Regular cardiac myocyte (primary cell): ENCODE data around the gene VARS1. TPM values are rescaled to one million over a fixed set of nuclear protein-coding genes. Genes with fewer than 3 reads are reported as not detected.

Experiments used
- total RNA-seq: library from RNA; depleted of rRNA; stranded (reverse); fragments of >200 nt; gene quantifications from 2 replicates; pipeline ENCODE4 v1.2.3, GENCODE V29; 2014

The VARS1 gene
- 32.4 and 91.3 TPM in 2 replicates for total RNA-seq

DNA sequence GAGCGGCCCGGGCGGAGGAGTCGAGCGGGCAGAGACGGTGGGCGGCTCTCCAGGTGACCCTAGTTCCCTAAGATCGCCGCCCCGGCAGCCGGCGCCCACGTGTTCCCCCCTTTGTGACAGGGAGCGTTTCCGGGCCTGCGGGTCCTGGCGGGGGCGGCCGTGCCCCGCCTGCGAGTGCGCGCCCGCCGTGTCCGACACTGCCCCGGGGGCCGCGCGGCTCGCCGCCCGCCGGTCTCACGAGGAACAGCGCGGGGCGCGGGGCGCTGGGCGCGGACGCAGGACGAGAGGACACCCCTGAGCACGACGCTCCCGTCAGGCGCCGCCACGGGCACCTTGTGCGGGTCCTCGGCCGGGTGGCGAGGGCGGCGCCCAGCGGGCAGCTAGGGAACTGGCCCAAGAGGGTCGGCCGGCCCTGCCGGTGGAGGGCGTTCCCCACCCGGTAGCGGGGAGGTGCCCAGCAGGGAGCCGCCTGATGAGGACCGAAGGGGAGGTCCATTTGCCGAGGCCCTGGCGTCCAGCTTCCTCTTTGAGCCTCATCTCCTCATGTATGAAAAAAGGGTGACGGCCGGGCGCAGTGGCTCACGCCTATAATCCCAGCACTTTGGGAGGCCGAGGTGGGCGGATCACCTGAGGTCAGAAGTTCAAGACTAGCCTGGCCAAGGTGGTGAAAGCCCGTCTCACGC, at the start of gene VARS1:
Gene VARS1 (minus strand): TSS at position 137 of the 683 bp plus-strand sequence. CDS start 535 bp downstream, outside the sequence.

DNA sequence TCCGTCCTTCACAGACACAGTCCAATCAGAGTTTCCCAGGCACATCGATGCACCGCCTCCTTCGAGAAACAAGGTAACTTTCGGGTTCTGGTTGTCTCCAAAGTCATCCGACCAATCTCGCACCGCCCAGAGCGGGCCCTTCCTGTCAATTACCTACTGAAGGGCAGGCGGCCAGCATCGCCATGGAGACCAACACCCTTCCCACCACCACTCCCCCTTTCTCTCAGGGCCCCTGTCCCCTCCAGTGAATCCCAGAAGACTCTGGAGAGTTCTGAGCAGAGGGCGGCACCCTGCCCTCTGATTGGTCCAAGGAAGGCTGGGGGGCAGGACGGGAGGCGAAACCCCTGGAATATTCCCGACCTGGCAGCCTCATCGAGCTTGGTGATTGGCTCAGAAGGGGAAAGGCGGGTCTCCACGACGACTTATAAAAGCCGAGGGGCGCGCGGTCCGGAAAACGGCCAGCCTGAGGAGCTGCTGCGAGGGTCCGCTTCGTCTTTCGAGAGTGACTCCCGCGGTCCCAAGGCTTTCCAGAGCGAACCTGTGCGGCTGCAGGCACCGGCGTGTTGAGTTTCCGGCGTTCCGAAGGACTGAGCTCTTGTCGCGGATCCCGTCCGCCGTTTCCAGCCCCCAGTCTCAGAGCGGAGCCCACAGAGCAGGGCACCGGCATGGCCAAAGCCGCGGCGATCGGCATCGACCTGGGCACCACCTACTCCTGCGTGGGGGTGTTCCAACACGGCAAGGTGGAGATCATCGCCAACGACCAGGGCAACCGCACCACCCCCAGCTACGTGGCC, 31.9 kb upstream of the VARS1 start, which contains the start of gene HSPA1B:
Gene HSPA1B (plus strand): TSS at position 453 of the 794 bp plus-strand sequence. CDS start 213 bp downstream, at position 666.

DNA sequence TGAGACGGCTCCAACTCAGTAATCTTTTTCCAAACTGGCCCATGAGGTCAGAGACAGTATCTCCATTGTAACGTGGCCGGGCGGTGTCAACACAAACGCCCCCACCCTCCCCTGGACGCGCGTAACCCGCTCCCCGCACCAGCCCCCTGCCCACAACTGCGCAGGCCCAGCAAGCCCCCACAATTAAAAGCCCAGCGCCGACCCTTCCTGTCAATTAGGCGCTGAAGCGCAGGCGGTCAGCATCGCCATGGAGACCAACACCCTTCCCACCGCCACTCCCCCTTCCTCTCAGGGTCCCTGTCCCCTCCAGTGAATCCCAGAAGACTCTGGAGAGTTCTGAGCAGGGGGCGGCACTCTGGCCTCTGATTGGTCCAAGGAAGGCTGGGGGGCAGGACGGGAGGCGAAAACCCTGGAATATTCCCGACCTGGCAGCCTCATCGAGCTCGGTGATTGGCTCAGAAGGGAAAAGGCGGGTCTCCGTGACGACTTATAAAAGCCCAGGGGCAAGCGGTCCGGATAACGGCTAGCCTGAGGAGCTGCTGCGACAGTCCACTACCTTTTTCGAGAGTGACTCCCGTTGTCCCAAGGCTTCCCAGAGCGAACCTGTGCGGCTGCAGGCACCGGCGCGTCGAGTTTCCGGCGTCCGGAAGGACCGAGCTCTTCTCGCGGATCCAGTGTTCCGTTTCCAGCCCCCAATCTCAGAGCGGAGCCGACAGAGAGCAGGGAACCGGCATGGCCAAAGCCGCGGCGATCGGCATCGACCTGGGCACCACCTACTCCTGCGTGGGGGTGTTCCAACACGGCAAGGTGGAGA, 19.7 kb upstream of the VARS1 start, which contains the start of the genes HSPA1A and HSPA1L:
Gene HSPA1A (plus strand): TSS at position 519 of the 814 bp plus-strand sequence. CDS start 214 bp downstream, at position 733.
Gene HSPA1L (minus strand): TSS at position 259 of the 814 bp plus-strand sequence. CDS start 3,311 bp downstream, outside the sequence.

DNA sequence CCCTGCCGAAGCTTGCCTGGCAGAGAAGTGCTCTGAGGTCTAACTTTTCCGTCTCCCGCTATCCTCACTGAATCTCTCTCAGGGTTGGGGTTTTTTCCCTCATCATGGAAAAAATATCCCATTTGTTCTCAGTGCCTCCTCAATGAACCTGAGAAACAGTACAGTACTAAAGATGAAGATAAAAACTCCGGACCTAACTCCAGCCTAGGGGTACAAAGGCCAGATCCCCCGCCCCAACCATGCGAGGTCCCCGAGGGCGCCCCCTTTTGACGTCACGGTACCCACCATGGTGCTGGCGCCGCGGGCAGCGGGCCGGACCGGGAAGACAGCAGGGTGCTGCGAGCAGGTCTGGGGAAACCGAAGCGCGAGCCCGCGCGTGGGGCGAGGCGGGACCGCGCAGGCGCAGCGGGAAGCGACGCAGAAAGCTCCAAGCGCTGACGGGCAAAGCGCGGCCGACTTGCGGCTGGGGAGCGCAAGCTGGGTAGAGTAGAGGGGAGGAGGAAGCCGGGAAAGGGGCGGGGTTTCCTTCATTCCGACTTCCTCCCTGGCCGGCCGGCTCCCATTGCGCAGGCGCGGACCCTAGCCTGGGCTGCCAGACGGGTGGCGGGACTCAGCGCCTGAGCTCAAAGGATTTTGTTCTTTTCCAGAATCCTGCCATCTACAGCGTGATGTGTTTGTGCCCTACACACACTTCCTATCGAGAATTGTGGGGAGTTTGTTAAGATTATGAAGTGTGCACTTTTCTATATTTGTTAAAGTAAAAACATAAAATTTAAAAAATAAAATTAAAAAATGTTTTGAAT, 11.1 kb upstream of the VARS1 start, which contains the start of gene LSM2:
Gene LSM2 (minus strand): TSS at position 497 of the 803 bp plus-strand sequence. CDS start 209 bp downstream, at position 288.

DNA sequence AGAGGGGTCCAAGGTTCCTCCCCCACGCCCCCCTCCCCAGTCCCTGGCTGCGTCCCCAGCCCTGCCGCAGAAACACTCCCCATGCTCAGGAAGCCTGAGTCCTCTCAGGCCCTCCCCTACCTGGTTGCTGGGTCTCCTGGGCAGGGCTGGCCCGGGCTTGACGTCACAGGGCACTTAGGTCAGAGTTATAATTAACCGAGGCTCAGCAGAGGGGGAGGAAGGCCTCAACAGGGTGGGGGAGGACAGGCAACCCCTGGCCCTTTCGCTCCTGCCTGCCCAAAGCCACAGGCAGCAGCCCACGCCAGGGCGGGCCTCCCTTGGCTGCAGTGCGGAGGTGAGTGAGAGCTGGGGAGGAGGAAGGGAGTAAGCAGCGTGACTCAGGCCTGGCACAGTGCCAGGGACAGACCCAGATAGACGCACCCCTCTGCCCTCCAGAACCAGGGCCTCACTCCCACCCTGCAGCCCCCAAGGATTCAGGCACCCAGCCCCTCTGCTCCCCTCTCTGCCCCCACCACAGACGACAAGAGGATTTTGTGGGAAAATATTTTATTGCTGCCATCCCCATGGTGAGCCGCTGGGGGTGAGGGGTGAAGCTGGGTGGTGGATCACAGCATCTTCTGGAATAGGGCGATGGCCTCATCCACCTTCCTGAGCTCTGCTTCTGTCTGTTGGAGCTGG, 18.4 kb downstream of the VARS1 start, which contains the start of gene VWA7:
Gene VWA7 (minus strand): TSS at position 340 of the 678 bp plus-strand sequence. CDS start 549 bp downstream, outside the sequence.

GRCh38 chr6:31762356-31762755, 33.2 kb downstream of the VARS1 start, which contains the start of gene SAPCD1:
TSS of gene SAPCD1 (plus strand) at chr6:31762656. CDS start at chr6:31763055, 399 bp downstream.

Other genes starting within 250 kb of the VARS1 start
- gene ATP6V1G2, start 249.1 kb downstream of the VARS1 start, total RNA-seq = 1.2 and 5.1 TPM in 2 replicates
- 19.7 and 32.7 TPM in 2 replicates for gene NFKBIL1, start 248.1 kb downstream of the VARS1 start, total RNA-seq
- gene LTA, start 223.5 kb downstream of the VARS1 start, total RNA-seq = not detected in 2 replicates
- gene TNF, start 220.2 kb downstream of the VARS1 start, total RNA-seq = not detected in 2 replicates
- gene LTB, start 213.3 kb downstream of the VARS1 start, total RNA-seq = 0.28 TPM in 1 of 2 replicates, not detected in the other
- gene LST1, start 209.5 kb downstream of the VARS1 start, total RNA-seq = not detected in 2 replicates
- gene NCR3, start 202.7 kb downstream of the VARS1 start, total RNA-seq = not detected in 2 replicates
- not detected in 2 replicates for gene AIF1, start 180.5 kb downstream of the VARS1 start, total RNA-seq
- gene PRRC2A, start 175.0 kb downstream of the VARS1 start, total RNA-seq = 19.7 and 31.1 TPM in 2 replicates
- gene BAG6, start 143.1 kb downstream of the VARS1 start, total RNA-seq = 90.5 and 111 TPM in 2 replicates
- gene APOM, start 139.9 kb downstream of the VARS1 start, total RNA-seq = 0.28 and 1.2 TPM in 2 replicates
- 21.9 and 23.4 TPM in 2 replicates for gene C6orf47, start 135.0 kb downstream of the VARS1 start, total RNA-seq
- 14.1 and 22.2 TPM in 2 replicates for gene GPANK1, start 130.8 kb downstream of the VARS1 start, total RNA-seq
- gene CSNK2B, start 129.7 kb downstream of the VARS1 start, total RNA-seq = 93.0 and 140 TPM in 2 replicates
- gene LY6G5B, start 125.8 kb downstream of the VARS1 start, total RNA-seq = 2.0 and 2.3 TPM in 2 replicates
- 0.38 and 1.7 TPM in 2 replicates for gene LY6G5C, start 114.7 kb downstream of the VARS1 start, total RNA-seq
- 47.1 and 56.7 TPM in 2 replicates for gene ABHD16A, start 92.4 kb downstream of the VARS1 start, total RNA-seq
- not detected in 2 replicates for gene LY6G6F, start 88.9 kb downstream of the VARS1 start, total RNA-seq
- not detected in 2 replicates for gene LY6G6D, start 80.4 kb downstream of the VARS1 start, total RNA-seq
- gene LY6G6C, start 74.0 kb downstream of the VARS1 start, total RNA-seq = under 0.01 TPM in 1 of 2 replicates, not detected in the other
- 0.28 TPM in 1 of 2 replicates, not detected in the other for gene MPIG6B, start 72.4 kb downstream of the VARS1 start, total RNA-seq
- 58.1 and 70.5 TPM in 2 replicates for gene DDAH2, start 66.5 kb downstream of the VARS1 start, total RNA-seq
- gene CLIC1, start 59.2 kb downstream of the VARS1 start, total RNA-seq = 711 and 1,283 TPM in 2 replicates
- 4.4 and 5.4 TPM in 2 replicates for gene MSH5, start 55.7 kb downstream of the VARS1 start, total RNA-seq
- 0.19 and 0.85 TPM in 2 replicates for gene SAPCD1, start 33.1 kb downstream of the VARS1 start, total RNA-seq
- under 0.01 TPM in 1 of 2 replicates, not detected in the other for gene VWA7, start 18.4 kb downstream of the VARS1 start, total RNA-seq
- gene LSM2, start 11.2 kb upstream of the VARS1 start, total RNA-seq = 18.0 and 46.2 TPM in 2 replicates
- gene HSPA1L, start 19.5 kb upstream of the VARS1 start, total RNA-seq = 1.3 and 2.8 TPM in 2 replicates
- gene HSPA1A, start 19.8 kb upstream of the VARS1 start, total RNA-seq = 87.9 and 192 TPM in 2 replicates
- 119 and 235 TPM in 2 replicates for gene HSPA1B, start 32.0 kb upstream of the VARS1 start, total RNA-seq
- gene NEU1, start 67.1 kb upstream of the VARS1 start, total RNA-seq = 51.4 and 93.9 TPM in 2 replicates
- not detected in 2 replicates for gene SLC44A4, start 83.2 kb upstream of the VARS1 start, total RNA-seq
- gene EHMT2, start 101.9 kb upstream of the VARS1 start, total RNA-seq = 50.2 and 55.2 TPM in 2 replicates
- gene ZBTB12, start 106.3 kb upstream of the VARS1 start, total RNA-seq = 4.2 and 4.6 TPM in 2 replicates
- 0.38 and 6.8 TPM in 2 replicates for gene C2, start 132.0 kb upstream of the VARS1 start, total RNA-seq
- gene CFB, start 150.3 kb upstream of the VARS1 start, total RNA-seq = 5.8 and 65.1 TPM in 2 replicates
- 79.5 and 180 TPM in 2 replicates for gene NELFE, start 163.2 kb upstream of the VARS1 start, total RNA-seq
- 70.5 and 74.2 TPM in 2 replicates for gene SKIC2, start 163.4 kb upstream of the VARS1 start, total RNA-seq
- gene DXO, start 176.4 kb upstream of the VARS1 start, total RNA-seq = 11.9 and 14.7 TPM in 2 replicates
- 1.2 and 5.1 TPM in 2 replicates for gene C4A, start 186.3 kb upstream of the VARS1 start, total RNA-seq
- gene C4B, start 219.0 kb upstream of the VARS1 start, total RNA-seq = 1.9 and 4.5 TPM in 2 replicates
- gene CYP21A2, start 242.7 kb upstream of the VARS1 start, total RNA-seq = 0.19 TPM in 1 of 2 replicates, not detected in the other